NCI-H1105 (cell line): ENCODE data around the gene IPO7.
"Not testable (repeated sequence)": the region's sequence is repeated elsewhere in the genome, so short reads cannot be mapped to it uniquely, and the experiment has no call there.

Source experiments
- DNase-seq: peaks from one replicate; lab custom pipeline; 2025; lab: John Stamatoyannopoulos, UW

Gene IPO7

GRCh38 chr11:9397746-9398680, 13.6 kb downstream of the IPO7 start:
- DNase-seq, result no peak

- DNase-seq, result no peak
Measured at GRCh38 chr11:9399466-9399865, 15.0 kb downstream of the IPO7 start.

GRCh38 chr11:9401884-9402283, 17.4 kb downstream of the IPO7 start:
- not testable (repeated sequence) for DNase-seq

- DNase-seq, result no peak
Measured at GRCh38 chr11:9428706-9429105, 44.3 kb downstream of the IPO7 start.

GRCh38 chr11:9438611-9439010, 54.2 kb downstream of the IPO7 start:
- DNase-seq, result no peak

GRCh38 chr11:9446230-9446629, 61.8 kb downstream of the IPO7 start:
- no peak for DNase-seq

GRCh38 chr11:9448576-9449352, 64.3 kb downstream of the IPO7 start:
- DNase-seq, result no peak

- not testable (repeated sequence) for DNase-seq
Measured at GRCh38 chr11:9452023-9452422, 67.6 kb downstream of the IPO7 start.

- DNase-seq, result no peak
Measured at GRCh38 chr11:9455722-9456121, 71.3 kb downstream of the IPO7 start.

GRCh38 chr11:9459667-9460321, 75.3 kb downstream of the IPO7 start:
- DNase-seq, result peak; percentile 18

GRCh38 chr11:9460322-9461062, 76.0 kb downstream of the IPO7 start, which contains the start of gene ZNF143:
Gene ZNF143 (plus strand): TSS chr11:9461012. CDS start chr11:9471309, 10,297 bp downstream.
- peak; percentile 99 for DNase-seq

- peak; percentile 91 for DNase-seq
Measured at GRCh38 chr11:9461063-9461759, 76.8 kb downstream of the IPO7 start.

- DNase-seq, result peak; percentile 4
Measured at GRCh38 chr11:9461760-9462134, 77.3 kb downstream of the IPO7 start.

- DNase-seq, result no peak
Measured at GRCh38 chr11:9462172-9462799, 77.8 kb downstream of the IPO7 start.

GRCh38 chr11:9462806-9463537, 78.5 kb downstream of the IPO7 start:
- DNase-seq, result no peak

- no peak for DNase-seq
Measured at GRCh38 chr11:9470765-9471164, 86.3 kb downstream of the IPO7 start.

GRCh38 chr11:9473408-9473807, 89.0 kb downstream of the IPO7 start:
- DNase-seq, result no peak

- no peak for DNase-seq
Measured at GRCh38 chr11:9479899-9480298, 95.4 kb downstream of the IPO7 start.

GRCh38 chr11:9489080-9489765, 104.8 kb downstream of the IPO7 start:
- no peak for DNase-seq
